Mesenteric fat pad (tissue), 1 donor: ENCODE results near the gene PKMYT1. TPM values are rescaled to one million over a fixed set of nuclear protein-coding genes. Genes with fewer than 3 reads are reported as not detected.

Experiments
- DNase-seq: peaks from one replicate; pipeline ENCODE4 v3.0.0-alpha.2; 2020; ENCODE audit warnings: low spot score
- total RNA-seq: library from RNA; stranded (reverse); fragmentation: NEBNext Ultra II Directional; extraction: Animal tissue kit (Norgen Biotek cat#: 25700); gene quantifications from one replicate; pipeline ENCODE4 v1.2.1, GENCODE V29; 2021
- donor health status: DM: yes; HTN: yes; CAD: no.

Gene PKMYT1
- total RNA-seq, 1 donor from 2014 or later = 0.58 TPM

- DNase-seq = no peak
Observed at GRCh38 chr16:3019594-3020246, 39.5 kb upstream of the PKMYT1 start.

GRCh38 chr16:3017794-3018506 is 37.7 kb upstream of the PKMYT1 start, which contains the start of gene CLDN6:
TSS of gene CLDN6 (minus strand) at chr16:3018183. CDS start at chr16:3016021, 2,162 bp downstream.
- DNase-seq = no peak

- no peak for DNase-seq
Observed at GRCh38 chr16:3017344-3017743, 37.1 kb upstream of the PKMYT1 start.

- no peak for DNase-seq
Observed at GRCh38 chr16:3015865-3016521, 35.7 kb upstream of the PKMYT1 start.

GRCh38 chr16:3014971-3015370 is 34.7 kb upstream of the PKMYT1 start:
- DNase-seq = no peak

- DNase-seq = no peak
Observed at GRCh38 chr16:3013998-3014690, 33.9 kb upstream of the PKMYT1 start.

DNA sequence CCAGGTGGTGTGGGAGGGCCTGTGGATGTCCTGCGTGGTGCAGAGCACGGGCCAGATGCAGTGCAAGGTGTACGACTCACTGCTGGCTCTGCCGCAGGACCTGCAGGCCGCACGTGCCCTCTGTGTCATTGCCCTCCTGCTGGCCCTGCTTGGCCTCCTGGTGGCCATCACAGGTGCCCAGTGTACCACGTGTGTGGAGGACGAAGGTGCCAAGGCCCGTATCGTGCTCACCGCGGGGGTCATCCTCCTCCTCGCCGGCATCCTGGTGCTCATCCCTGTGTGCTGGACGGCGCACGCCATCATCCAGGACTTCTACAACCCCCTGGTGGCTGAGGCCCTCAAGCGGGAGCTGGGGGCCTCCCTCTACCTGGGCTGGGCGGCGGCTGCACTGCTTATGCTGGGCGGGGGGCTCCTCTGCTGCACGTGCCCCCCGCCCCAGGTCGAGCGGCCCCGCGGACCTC is 33.3 kb upstream of the PKMYT1 start:
- DNase-seq = no peak

- DNase-seq = no peak
Observed at GRCh38 chr16:3012828-3013420, 32.7 kb upstream of the PKMYT1 start, which contains the start of gene CLDN9. TSS of gene CLDN9 (plus strand) at chr16:3012923. CDS start at chr16:3013363, 440 bp downstream.

- DNase-seq = no peak
Observed at GRCh38 chr16:3012246-3012645, 32.0 kb upstream of the PKMYT1 start.

DNA sequence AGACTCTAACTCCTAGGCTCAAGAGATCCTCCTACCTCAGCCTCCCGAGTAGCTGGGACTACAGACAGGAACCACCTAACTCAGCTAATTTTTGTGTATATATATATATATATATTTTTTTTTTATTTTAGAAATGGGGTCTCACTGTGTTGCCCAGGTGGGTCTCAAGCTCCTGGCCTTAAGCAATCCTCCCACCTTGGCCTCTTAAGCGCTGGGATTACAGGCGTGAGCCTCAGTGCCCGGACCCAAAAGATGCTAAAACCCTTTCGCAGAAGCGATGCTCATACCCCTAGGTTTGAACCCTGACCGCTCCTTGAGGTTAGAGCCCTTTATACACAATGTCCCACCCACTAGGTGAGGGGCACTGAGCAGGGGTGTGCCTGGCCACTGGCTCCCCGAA is 30.3 kb upstream of the PKMYT1 start:
- DNase-seq = no peak

- DNase-seq = no peak
Observed at GRCh38 chr16:3009568-3010390, 29.5 kb upstream of the PKMYT1 start.

DNA sequence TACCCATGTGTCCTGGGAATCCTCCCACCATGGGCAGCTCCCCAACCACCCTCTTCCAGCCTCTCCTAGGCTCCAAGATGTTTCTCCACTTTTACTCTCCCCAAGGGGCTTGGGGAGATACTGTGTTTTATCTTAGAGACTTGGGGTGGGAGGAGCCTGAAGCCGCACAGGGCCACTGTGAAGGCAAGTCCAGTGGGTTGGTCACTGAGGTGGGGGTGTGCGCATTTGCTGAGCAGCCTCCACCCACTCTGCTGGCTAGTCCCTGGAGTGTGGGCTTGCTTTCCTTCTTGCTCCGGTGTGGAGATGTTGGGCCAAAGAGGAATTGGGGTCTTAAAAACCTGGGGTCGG is 28.4 kb upstream of the PKMYT1 start:
- DNase-seq = no peak

DNA sequence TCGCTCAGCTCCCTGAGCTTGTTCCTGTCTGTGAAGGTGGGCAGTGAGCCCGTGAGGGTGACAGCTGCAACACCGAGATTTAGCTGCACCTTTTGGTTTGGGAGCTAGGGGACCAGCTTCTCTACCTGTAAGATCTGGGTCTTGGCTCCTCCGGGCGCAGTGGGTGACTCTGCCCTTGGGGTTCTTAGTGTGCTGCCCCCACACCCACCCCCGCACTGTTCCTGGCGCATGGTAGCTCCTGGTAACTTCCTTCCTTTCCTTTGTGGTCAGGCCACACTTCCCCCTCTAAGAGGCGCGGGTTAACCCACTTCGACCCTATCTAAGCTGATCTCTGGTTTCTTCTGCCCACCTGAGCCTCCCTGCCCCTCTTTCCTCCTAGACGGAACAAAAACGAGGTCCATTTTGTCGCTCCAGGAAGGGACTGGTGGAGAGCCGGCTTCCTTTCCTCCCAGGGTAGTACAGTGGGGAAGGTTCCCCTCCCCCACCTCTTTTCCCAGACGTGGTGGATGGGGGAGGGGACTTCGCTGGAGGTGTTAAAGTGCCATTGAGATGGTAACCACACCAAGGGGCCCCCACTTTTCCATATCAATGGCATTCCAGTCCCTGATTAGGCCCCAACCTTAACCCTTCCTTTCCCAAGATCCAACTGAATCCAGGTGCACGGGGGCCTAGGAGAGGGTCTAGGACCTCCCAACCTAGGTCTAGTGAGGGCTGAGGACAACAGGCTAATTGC is 27.9 kb upstream of the PKMYT1 start:
- DNase-seq = no peak

DNA sequence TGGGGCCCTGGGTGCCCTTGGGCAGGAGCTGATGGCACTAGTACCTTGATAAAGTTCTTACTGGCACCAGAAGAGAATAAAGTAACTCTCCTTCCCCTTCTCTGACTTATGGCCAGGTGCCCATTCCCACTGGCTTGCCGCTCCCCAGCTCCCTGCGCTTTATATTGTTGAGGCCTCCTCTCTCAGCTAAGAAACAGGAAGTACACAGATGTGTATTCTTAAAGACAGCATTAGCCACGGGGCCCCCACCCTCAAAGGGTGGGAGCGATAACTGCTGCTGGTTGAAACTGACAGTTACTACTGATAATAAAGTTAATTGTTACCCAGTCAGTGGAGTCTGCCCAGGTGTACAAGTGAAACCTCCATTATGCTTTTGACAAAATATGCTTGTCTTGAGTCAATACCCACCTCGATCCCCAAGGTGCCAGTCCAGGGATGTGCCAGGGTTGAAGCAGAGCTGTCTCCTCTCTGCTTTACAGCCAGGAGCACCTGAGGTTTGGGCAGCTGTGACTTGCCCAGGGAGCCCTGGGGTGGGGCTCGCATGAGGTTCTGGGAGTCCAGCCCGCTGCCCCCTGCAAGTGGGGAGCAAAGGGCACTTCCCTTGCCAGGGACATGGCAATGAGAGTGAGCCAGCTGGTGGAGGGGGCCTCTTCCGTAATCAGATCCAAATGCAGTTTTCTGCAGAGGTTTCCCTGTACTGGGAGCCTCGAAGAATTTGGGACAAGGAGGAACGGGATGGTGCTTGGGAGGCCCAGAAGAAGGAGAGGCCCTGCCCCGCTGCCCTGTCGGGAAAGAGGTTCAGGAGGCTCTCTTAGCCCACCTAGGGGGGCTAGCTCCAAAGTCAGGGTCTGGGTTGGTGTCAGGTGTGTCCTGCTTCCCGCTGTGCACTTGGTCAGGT is 27.1 kb upstream of the PKMYT1 start:
- DNase-seq = no peak

DNA sequence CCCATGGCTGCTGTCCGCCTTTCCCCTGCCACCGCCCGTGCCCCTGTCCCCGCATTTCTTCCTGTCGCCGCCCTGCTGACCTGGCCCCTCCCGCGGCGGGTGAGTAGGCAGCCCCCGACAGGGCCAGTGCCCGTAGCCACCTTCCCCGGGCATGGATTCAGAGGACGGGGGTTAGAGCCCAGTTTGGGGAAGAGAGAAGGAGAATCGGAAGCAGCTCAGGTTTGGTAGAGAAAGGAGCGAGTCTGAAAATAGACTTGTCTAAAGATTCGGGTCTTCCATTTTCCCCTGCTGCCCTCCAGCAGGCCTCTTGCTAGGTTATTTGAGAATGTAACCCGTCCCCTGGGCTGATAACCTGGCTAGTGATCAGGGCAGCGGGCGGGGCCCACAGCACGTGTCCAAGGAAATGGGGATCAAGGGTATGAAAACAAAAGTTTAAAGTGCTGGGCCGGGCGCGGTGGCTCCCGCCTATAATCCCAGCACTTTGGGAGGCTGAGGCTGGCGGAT is 24.6 kb upstream of the PKMYT1 start:
- no peak for DNase-seq

GRCh38 chr16:3004319-3004718 is 24.1 kb upstream of the PKMYT1 start:
- DNase-seq = no peak

DNA sequence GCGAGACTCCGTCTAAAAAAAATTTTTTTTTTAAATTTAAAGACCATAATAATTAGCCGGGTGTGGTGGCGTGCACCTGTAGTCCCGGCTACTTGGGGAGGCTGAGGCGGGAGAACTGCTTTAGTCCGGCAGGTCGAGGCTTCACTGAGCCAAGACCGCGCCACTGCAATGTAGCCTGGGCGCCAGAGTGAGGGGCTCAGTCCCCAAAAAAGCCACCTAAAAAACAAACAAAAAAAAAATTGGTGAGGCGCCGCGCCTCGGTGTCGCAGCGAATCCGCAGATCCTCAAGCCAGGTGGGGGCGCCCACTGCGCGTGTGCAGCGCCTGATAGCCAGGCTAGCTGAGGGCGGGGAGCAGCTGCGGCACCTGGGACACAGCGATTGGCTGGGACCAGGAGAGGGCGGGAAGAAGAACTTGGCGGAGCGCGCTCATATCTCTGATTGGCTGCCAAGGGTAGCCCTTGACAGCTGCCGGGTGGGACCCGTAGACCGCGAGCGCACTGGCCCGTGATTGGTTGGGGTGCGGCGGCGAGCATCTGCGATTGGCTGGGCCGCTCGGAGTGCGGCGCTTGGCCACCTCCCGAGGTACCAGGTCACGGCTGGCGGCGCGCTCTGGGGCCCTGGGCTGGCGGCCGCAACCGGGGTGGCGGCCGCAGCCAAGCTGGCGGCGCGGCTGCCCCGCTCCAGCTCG is 23.5 kb upstream of the PKMYT1 start:
- peak; percentile 98 for DNase-seq

GRCh38 chr16:3001316-3001715 is 21.1 kb upstream of the PKMYT1 start:
- no peak for DNase-seq
